ENCODE results near the gene MEMO1.

- TF ChIP-seq, protein P1, sequence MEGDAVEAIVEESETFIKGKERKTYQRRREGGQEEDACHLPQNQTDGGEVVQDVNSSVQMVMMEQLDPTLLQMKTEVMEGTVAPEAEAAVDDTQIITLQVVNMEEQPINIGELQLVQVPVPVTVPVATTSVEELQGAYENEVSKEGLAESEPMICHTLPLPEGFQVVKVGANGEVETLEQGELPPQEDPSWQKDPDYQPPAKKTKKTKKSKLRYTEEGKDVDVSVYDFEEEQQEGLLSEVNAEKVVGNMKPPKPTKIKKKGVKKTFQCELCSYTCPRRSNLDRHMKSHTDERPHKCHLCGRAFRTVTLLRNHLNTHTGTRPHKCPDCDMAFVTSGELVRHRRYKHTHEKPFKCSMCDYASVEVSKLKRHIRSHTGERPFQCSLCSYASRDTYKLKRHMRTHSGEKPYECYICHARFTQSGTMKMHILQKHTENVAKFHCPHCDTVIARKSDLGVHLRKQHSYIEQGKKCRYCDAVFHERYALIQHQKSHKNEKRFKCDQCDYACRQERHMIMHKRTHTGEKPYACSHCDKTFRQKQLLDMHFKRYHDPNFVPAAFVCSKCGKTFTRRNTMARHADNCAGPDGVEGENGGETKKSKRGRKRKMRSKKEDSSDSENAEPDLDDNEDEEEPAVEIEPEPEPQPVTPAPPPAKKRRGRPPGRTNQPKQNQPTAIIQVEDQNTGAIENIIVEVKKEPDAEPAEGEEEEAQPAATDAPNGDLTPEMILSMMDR (conservative IDR thresholded peaks at IDR 0.05) = no peak
- TF ChIP-seq ZFX (IDR thresholded peaks at IDR 0.05) = no peak
Measured at GRCh38 chr2:31979018-31979417, 31.8 kb downstream of the MEMO1 start.
